Parietal lobe (tissue), 2 donors: ENCODE data around the gene IRF1. TPM values are rescaled to one million over a fixed set of nuclear protein-coding genes. Genes with fewer than 3 reads are reported as not detected.

Source experiments
- small RNA-seq: library from RNA; depleted of rRNA; stranded (forward); fragments of <200 nt; gene quantifications from one replicate; pipeline ENCODE3, GENCODE V24; 2014; ENCODE audit warnings: low replicate concordance
- total RNA-seq: library from RNA; depleted of rRNA; stranded (reverse); fragments of >200 nt; gene quantifications from one replicate; pipeline ENCODE4 v1.2.3, GENCODE V29; 2014

The IRF1 gene
- total RNA-seq: 2.5 TPM

GRCh38 chr5:132490484-132491367 is at the start of gene IRF1:
Gene IRF1 (minus strand): TSS chr5:132490773. CDS start chr5:132489478, 1,295 bp downstream.

Small RNA genes within 50 kb of the gene (small RNA-seq; reads per million reads assigned to genes)
- not detected for gene RF00019

Other genes starting within 250 kb of the IRF1 start
- 4.4 TPM for gene PDLIM4, start 233.1 kb downstream of the IRF1 start, total RNA-seq
- 1.6 TPM for gene SLC22A4, start 196.4 kb downstream of the IRF1 start, total RNA-seq
- gene SLC22A5, start 121.1 kb downstream of the IRF1 start, total RNA-seq: 13.5 TPM
- not detected for gene IL5, start 52.7 kb upstream of the IRF1 start, total RNA-seq
- 64.2 TPM for gene RAD50, start 66.2 kb upstream of the IRF1 start, total RNA-seq
- gene IL13, start 167.4 kb upstream of the IRF1 start, total RNA-seq: not detected
- not detected for gene IL4, start 183.2 kb upstream of the IRF1 start, total RNA-seq
- gene KIF3A, start 246.8 kb upstream of the IRF1 start, total RNA-seq: 98.9 TPM